WTC11 (cell line): Measurements from ENCODE around the gene SEMA6D. TPM values are rescaled to one million over a fixed set of nuclear protein-coding genes. Genes with fewer than 3 reads are reported as not detected.

Source experiments
- ATAC-seq: fragments of 200-7000 bp; cut with Tn5 transposase; 2 replicates; pipeline ENCODE4 v1.10.0; 2021; ENCODE audit warnings: mild to moderate bottlenecking, moderate library complexity
- CTCF ChIA-PET: fragments of 300-600 bp; sonication (Branson Sonifier 250); formaldehyde crosslinking; loops from one replicate; lab custom pipeline; 2021; ENCODE audit warnings: antibody characterized with exemption; lab: Charles Lee
- POLR2A ChIA-PET: fragments of 350-600 bp; sonication (Branson Sonifier 250); formaldehyde crosslinking; loops from one replicate; lab custom pipeline; 2021; ENCODE audit warnings: antibody characterized with exemption; lab: Charles Lee
- DNase-seq: peaks from one replicate; pipeline ENCODE4 v3.0.0; 2021; ENCODE audit warnings: low spot score
- H3K27ac Mint-ChIP-seq: 2 replicates; pipeline ENCODE4 v1.8.0; 2021; ENCODE audit warnings: mixed read lengths
- H3K27me3 Mint-ChIP-seq: 2 replicates; pipeline ENCODE4 v1.8.0; 2021; ENCODE audit warnings: low read depth, mild to moderate bottlenecking, moderate library complexity, mixed read lengths
- H3K36me3 Mint-ChIP-seq: 2 replicates; pipeline ENCODE4 v1.8.0; 2021; ENCODE audit warnings: mixed read lengths
- H3K4me1 Mint-ChIP-seq: 2 replicates; pipeline ENCODE4 v1.8.0; 2022; ENCODE audit warnings: mixed read lengths
- H3K4me3 Mint-ChIP-seq: 2 replicates; pipeline ENCODE4 v1.8.0; 2021; ENCODE audit warnings: mild to moderate bottlenecking, moderate library complexity, mixed read lengths
- H3K9me3 Mint-ChIP-seq: 2 replicates; pipeline ENCODE4 v1.8.0; 2021; ENCODE audit warnings: mixed read lengths
- AFF4 ChIP-seq: sonication (generic); formaldehyde crosslinking; IDR thresholded peaks from 2 replicates; pipeline ENCODE4 v1.8.1; 2023; ENCODE audit warnings: mild to moderate bottlenecking, missing genetic modification reagents, borderline replicate concordance
- ARID4B ChIP-seq: sonication (generic); formaldehyde crosslinking; IDR thresholded peaks from 2 replicates; pipeline ENCODE4 v1.8.0; 2023; ENCODE audit warnings: missing genetic modification reagents, mild to moderate bottlenecking, borderline replicate concordance
- ATF3 ChIP-seq: sonication (generic); formaldehyde crosslinking; conservative IDR thresholded peaks from 2 replicates; pipeline ENCODE4 v1.8.1; 2022; ENCODE audit warnings: mild to moderate bottlenecking, missing genetic modification reagents
- CBFB ChIP-seq: sonication (generic); formaldehyde crosslinking; IDR thresholded peaks from 2 replicates; pipeline ENCODE4 v1.8.1; 2022; ENCODE audit warnings: mild to moderate bottlenecking, low read depth, missing genetic modification reagents
- EMX1 ChIP-seq: fragments of 250-450 bp; sonication (Bioruptor Pico); IDR thresholded peaks from 2 replicates; pipeline ENCODE4 v1.8.0; 2021; ENCODE audit warnings: mild to moderate bottlenecking
- GABPB1 ChIP-seq: sonication (generic); formaldehyde crosslinking; IDR thresholded peaks from 2 replicates; pipeline ENCODE4 v1.8.1; 2023; ENCODE audit warnings: mild to moderate bottlenecking, missing genetic modification reagents
- JUN ChIP-seq: sonication (generic); formaldehyde crosslinking; IDR thresholded peaks from 2 replicates; pipeline ENCODE4 v1.8.0; 2023; ENCODE audit warnings: mild to moderate bottlenecking, missing genetic modification reagents
- MAX ChIP-seq: sonication (generic); formaldehyde crosslinking; IDR thresholded peaks from 2 replicates; pipeline ENCODE4 v1.8.0; 2022; ENCODE audit warnings: mild to moderate bottlenecking, missing genetic modification reagents
- NFYB ChIP-seq: sonication (generic); formaldehyde crosslinking; conservative IDR thresholded peaks from 2 replicates; pipeline ENCODE4 v1.8.0; 2022; ENCODE audit warnings: low read depth, missing genetic modification reagents
- ZBTB43 ChIP-seq: sonication (generic); formaldehyde crosslinking; IDR thresholded peaks from 2 replicates; pipeline ENCODE4 v1.8.1; 2023; ENCODE audit warnings: mild to moderate bottlenecking, missing genetic modification reagents
- ZNF263 ChIP-seq: sonication (generic); formaldehyde crosslinking; IDR thresholded peaks from 2 replicates; pipeline ENCODE4 v1.8.1; 2022; ENCODE audit warnings: low read depth, mild to moderate bottlenecking, moderate library complexity, missing genetic modification reagents
- ZNF396 ChIP-seq: fragments of 250-450 bp; sonication (Bioruptor Pico); IDR thresholded peaks from 2 replicates; pipeline ENCODE4 v1.8.0; 2021; ENCODE audit warnings: mild to moderate bottlenecking, moderate library complexity, borderline replicate concordance
- ZNF423 ChIP-seq: fragments of 250-450 bp; sonication (Bioruptor Pico); IDR thresholded peaks from 2 replicates; pipeline ENCODE4 v2.1.2; 2022; ENCODE audit warnings: mild to moderate bottlenecking, moderate library complexity
- total RNA-seq: library from RNA; stranded (reverse); gene quantifications from 3 replicates; pipeline ENCODE4 v1.2.3, GENCODE V29; 2021

Gene SEMA6D
- total RNA-seq, 1 experiment from 2014 or later: 2.6 TPM

GRCh38 chr15:47812470-47812999 is 95.2 kb downstream of the SEMA6D start:
- no peak overlapping the region for H3K4me3 Mint-ChIP-seq
- H3K27me3 Mint-ChIP-seq: no peaks in the 10 kb centered on the region
- DNase-seq (no peak), ATAC-seq (no peak)
- H3K4me1 Mint-ChIP-seq: peaks cover 5% of the 10 kb centered on the region
- no peaks in the 10 kb centered on the region for H3K36me3 Mint-ChIP-seq
- no peaks in the 10 kb centered on the region for H3K9me3 Mint-ChIP-seq
- H3K27ac Mint-ChIP-seq: no peak overlapping the region
- ChIA-PET POLR2A (no interaction called here), CTCF (no interaction called here)
- TF ChIP-seq ZNF263 (CRISPR knock-in tag) (no peak), AFF4 (CRISPR knock-in tag) (no peak), EMX1 (CRISPR knock-in tag) (no peak), MAX (CRISPR knock-in tag) (no peak), GABPB1 (CRISPR knock-in tag) (no peak), NFYB (CRISPR knock-in tag) (no peak), ZNF396 (CRISPR knock-in tag) (no peak), JUN (no peak)

GRCh38 chr15:47813748-47814384 is 96.6 kb downstream of the SEMA6D start:
- ChIA-PET CTCF (no interaction called here), POLR2A (no interaction called here)
- Mint-ChIP-seq H3K4me1 (peaks cover 19% of the 10 kb centered on the region), H3K27me3 (no peaks in the 10 kb centered on the region), H3K9me3 (no peaks in the 10 kb centered on the region), H3K27ac (no peak overlapping the region), H3K4me3 (no peak overlapping the region), H3K36me3 (no peaks in the 10 kb centered on the region)
- DNase-seq (no peak), ATAC-seq (no peak)
- TF ChIP-seq ZNF423 (CRISPR knock-in tag) (no peak), CBFB (CRISPR knock-in tag) (no peak), EMX1 (CRISPR knock-in tag) (no peak), ZBTB43 (CRISPR knock-in tag) (no peak), ARID4B (CRISPR knock-in tag) (no peak), ATF3 (CRISPR knock-in tag) (no peak)
